GM13977 (cell line): ENCODE data around the gene GDAP1L1.

Experiments
- DNase-seq: peaks from one replicate; pipeline ENCODE4 v3.0.0; 2012; ENCODE audit warnings: low spot score
- CTCF ChIP-seq: IDR thresholded peaks from 2 replicates; pipeline ENCODE4 v1.5.1; 2012; ENCODE audit warnings: mild to moderate bottlenecking, control low read depth; ENCODE audit not compliant: insufficient read depth; ENCODE audit errors: extremely low read depth, missing control alignments
- in situ Hi-C: fragments of 300-500 bp; cut with MboI; formaldehyde crosslinking; loops from one replicate; pipeline ENCODE4 v1.12.0; 2022; ENCODE audit warnings: low sequenced_read_pairs, low pct_unique_long_range_greater_than_20kb, mixed read lengths, inconsistent platforms; ENCODE audit not compliant: unreplicated experiment

The GDAP1L1 gene

GRCh38 chr20:44209686-44210405 is 37.3 kb upstream of the GDAP1L1 start:
- in situ Hi-C loops = loop anchor here (10.0 kb wide), 1 partner anchor 105 kb away; the partner anchor contains the start of gene FITM2
- no peak for TF ChIP-seq CTCF
- DNase-seq = no peak

DNA sequence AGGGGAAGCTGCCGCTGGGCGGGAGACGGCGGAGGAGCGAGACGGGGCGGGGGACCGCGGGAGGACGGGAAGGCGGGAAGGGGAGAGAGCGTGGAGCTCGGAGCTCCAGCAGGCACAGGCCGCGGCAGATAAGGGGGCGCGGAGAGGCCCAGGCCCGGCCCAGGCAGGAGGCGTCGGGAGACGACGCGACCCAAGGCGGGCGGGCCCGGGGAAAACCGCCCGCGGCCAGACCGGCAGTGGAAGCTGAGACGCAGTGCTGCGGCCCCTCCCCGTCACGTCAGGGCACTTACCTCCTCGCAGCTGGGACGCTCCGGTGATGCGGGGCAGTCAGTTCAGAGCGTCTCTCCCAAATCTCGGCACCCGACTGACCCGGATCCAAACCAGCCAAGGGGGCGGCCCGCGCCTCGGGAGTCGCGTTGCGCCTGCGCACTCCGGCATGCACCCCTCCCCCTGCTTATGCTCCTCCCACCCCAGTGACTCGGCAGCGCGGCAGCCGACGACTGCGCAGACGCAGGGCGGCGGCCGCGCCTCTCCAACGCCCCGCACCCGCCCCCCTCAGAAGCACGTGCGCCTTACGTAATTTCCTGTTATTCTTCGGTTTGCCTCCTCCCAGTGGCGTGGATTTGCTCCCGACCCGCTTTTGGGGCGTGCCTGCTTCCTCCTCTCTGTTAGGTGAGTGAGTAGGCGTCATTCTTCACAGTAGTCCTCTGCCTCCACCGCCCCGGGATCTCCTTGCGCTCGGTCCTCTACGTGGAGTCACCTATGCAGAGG is 36.5 kb upstream of the GDAP1L1 start, which contains the start of gene OSER1:
Gene OSER1 (minus strand): TSS at position 366 of the 771 bp plus-strand sequence. CDS start 3,814 bp downstream, outside the sequence.
- no peak for TF ChIP-seq CTCF
- in situ Hi-C loops = loop anchor here (10.0 kb wide), 1 partner anchor 104 kb away; the partner anchor contains the start of gene FITM2
- peak; percentile 98 for DNase-seq

GRCh38 chr20:44211177-44212039 is 35.7 kb upstream of the GDAP1L1 start:
- no peak for TF ChIP-seq CTCF
- no peak for DNase-seq
- in situ Hi-C loops = loop anchor here (10.0 kb wide), 1 partner anchor 103 kb away; the partner anchor contains the start of gene FITM2

DNA sequence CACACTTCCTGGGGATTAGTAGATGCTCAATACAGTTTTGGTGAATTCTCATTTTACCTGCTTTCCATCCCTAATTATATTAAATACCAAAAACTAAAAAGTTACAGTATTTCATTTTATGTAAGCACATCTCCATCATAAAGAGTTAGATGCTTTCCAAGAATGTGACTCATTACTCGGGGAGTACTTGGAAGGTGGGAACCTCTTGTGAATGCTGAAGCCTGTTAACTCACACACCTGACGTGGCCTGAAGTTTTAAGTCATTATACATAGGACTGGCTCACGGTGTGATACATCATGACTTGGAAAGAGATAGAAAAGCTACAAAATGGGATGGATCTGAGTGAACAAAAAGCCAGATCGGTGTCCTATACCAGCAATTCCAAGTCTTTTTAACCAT is 34.3 kb upstream of the GDAP1L1 start:
- no peak for DNase-seq
- in situ Hi-C loops = loop anchor here (10.0 kb wide), 1 partner anchor 102 kb away; the partner anchor contains the start of gene FITM2
- no peak for TF ChIP-seq CTCF

- peak; percentile 94 for TF ChIP-seq CTCF
- DNase-seq = peak; percentile 48
- in situ Hi-C loops = loop anchor here (10.0 kb wide), 1 partner anchor 100 kb away; the partner anchor contains the start of gene FITM2
Measured at GRCh38 chr20:44215125-44215524, 32.0 kb upstream of the GDAP1L1 start.
